ENCODE data around the gene SLX4.

The SLX4 gene

GRCh38 chr16:3546986-3547682 is 64.3 kb downstream of the SLX4 start:
- no peak for DNase-seq
- Histone ChIP-seq H3K27ac (no peak overlapping the region), H3K27me3 (no peaks in the 10 kb centered on the region), H3K4me3 (no peak overlapping the region), H3K36me3 (peaks cover 0 to 7% (median 0%) of the 10 kb centered on the region in 3 donors), H3K9me3 (no peaks in the 10 kb centered on the region), H3K4me1 (peaks cover 0 to 30% (median 22%) of the 10 kb centered on the region in 4 donors)
- TF ChIP-seq, protein P1, sequence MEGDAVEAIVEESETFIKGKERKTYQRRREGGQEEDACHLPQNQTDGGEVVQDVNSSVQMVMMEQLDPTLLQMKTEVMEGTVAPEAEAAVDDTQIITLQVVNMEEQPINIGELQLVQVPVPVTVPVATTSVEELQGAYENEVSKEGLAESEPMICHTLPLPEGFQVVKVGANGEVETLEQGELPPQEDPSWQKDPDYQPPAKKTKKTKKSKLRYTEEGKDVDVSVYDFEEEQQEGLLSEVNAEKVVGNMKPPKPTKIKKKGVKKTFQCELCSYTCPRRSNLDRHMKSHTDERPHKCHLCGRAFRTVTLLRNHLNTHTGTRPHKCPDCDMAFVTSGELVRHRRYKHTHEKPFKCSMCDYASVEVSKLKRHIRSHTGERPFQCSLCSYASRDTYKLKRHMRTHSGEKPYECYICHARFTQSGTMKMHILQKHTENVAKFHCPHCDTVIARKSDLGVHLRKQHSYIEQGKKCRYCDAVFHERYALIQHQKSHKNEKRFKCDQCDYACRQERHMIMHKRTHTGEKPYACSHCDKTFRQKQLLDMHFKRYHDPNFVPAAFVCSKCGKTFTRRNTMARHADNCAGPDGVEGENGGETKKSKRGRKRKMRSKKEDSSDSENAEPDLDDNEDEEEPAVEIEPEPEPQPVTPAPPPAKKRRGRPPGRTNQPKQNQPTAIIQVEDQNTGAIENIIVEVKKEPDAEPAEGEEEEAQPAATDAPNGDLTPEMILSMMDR (IDR thresholded peaks at IDR 0.05): no peak
- intact Hi-C loops (cut with DNase I; ENCODE audit: low total_unique reads): no loop called here

- Histone ChIP-seq H3K36me3 (peaks cover 0 to 10% (median 0%) of the 10 kb centered on the region in 3 donors), H3K27me3 (no peaks in the 10 kb centered on the region), H3K4me1 (peaks cover 0 to 40% (median 21%) of the 10 kb centered on the region in 4 donors), H3K4me3 (no peak overlapping the region), H3K9me3 (no peaks in the 10 kb centered on the region), H3K27ac (peak overlapping the region; percentile 80 to 82)
- peak in 1 of 2 donors; percentile 77 for DNase-seq
- intact Hi-C loops (cut with DNase I; ENCODE audit: low total_unique reads): no loop called here
- TF ChIP-seq, protein P1 (IDR thresholded peaks at IDR 0.05): no peak
These were observed 68.6 kb downstream of the SLX4 start for GRCh38 chr16:3542601-3543373.

DNA sequence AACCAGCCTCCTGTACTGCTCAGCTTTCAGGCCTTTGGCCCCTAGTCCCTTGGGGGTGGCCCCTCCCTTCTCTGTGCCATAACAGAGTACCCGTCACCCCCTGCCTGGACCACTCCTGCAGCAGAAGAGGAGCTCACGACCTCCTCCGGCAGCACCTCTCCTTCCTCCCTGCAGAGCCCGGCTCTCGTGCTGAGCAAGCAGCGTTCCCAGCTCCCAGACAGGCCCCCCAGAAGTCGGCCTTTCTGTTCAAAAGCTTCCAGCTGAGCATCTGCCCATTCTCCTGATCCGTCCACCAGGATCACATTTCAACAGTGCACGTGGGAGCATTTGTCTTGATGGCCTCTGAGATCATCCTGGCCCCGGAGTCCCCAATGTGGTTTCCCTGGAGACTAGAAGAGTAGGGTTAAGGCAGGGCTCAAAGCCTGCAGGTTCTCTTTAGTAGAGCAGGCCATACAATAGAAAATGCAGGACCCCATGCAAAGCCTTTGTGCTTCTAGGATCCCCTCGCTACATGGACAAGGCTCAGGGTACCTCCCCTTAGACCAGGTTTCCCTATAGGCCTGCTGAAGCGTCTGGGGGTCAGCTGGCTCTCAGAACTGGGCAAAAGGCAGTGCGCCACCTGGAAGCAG is 69.8 kb downstream of the SLX4 start:
- H3K4me1 ChIP-seq: peaks cover 0 to 49% (median 28%) of the 10 kb centered on the region in 4 donors

GRCh38 chr16:3538222-3538621 is 73.2 kb downstream of the SLX4 start:
- H3K4me1 ChIP-seq: peaks cover 0 to 60% (median 36%) of the 10 kb centered on the region in 4 donors
- no peaks in the 10 kb centered on the region for H3K9me3 ChIP-seq
- no peaks in the 10 kb centered on the region for H3K27me3 ChIP-seq
- TF ChIP-seq, protein P1 (IDR thresholded peaks at IDR 0.05): no peak
- no peak for DNase-seq
- peak overlapping the region; percentile 76 to 78 for H3K27ac ChIP-seq
- no peak overlapping the region for H3K4me3 ChIP-seq
- intact Hi-C loops (cut with DNase I; ENCODE audit: low total_unique reads): no loop called here
- H3K36me3 ChIP-seq: peaks cover 6 to 37% (median 8%) of the 10 kb centered on the region in 3 donors

More for the DNA sequence above, 69.8 kb downstream of the SLX4 start:
- intact Hi-C loops (cut with DNase I; ENCODE audit: low total_unique reads): no loop called here
- H3K36me3 ChIP-seq: peaks cover 0 to 10% (median 0%) of the 10 kb centered on the region in 3 donors
- H3K9me3 ChIP-seq: no peaks in the 10 kb centered on the region
- H3K27ac ChIP-seq: peak overlapping the region; percentile 80 to 82
- no peak for DNase-seq
- TF ChIP-seq, protein P1 (IDR thresholded peaks at IDR 0.05): no peak
- no peak overlapping the region for H3K4me3 ChIP-seq
- H3K27me3 ChIP-seq: no peaks in the 10 kb centered on the region

GRCh38 chr16:3536851-3537250 is 74.6 kb downstream of the SLX4 start:
- DNase-seq: peak in 1 of 2 donors; percentile 79
- Histone ChIP-seq H3K9me3 (no peaks in the 10 kb centered on the region), H3K4me3 (no peak overlapping the region), H3K36me3 (peaks cover 8 to 50% (median 15%) of the 10 kb centered on the region in 3 donors), H3K27ac (peak overlapping the region; percentile 76 to 78), H3K4me1 (peaks cover 0 to 46% (median 22%) of the 10 kb centered on the region in 4 donors), H3K27me3 (no peaks in the 10 kb centered on the region)
- TF ChIP-seq, protein P1 (IDR thresholded peaks at IDR 0.05): no peak
- intact Hi-C loops (cut with DNase I; ENCODE audit: low total_unique reads): no loop called here
